BJ (cell line): ENCODE measurements around the gene DDX54. TPM values are rescaled to one million over a fixed set of nuclear protein-coding genes. Genes with fewer than 3 reads are reported as not detected.

ENCODE experiments used
- CTCF ChIA-PET: fragments of 350-600 bp; formaldehyde crosslinking; extraction: SDS; loops from one replicate; lab custom pipeline; 2021; ENCODE audit warnings: antibody characterized with exemption, inconsistent platforms; lab: Yijun Ruan, JAX
- POLR2A ChIA-PET: fragments of 300-600 bp; sonication (Branson Sonifier 250); formaldehyde crosslinking; extraction: SDS; loops from one replicate; lab custom pipeline; 2021; ENCODE audit warnings: antibody characterized with exemption; lab: Charles Lee
- DNase-seq: peaks from one replicate; pipeline ENCODE4 v3.0.0-alpha.2; 2011; ENCODE audit warnings: low read depth
- H3K27me3 ChIP-seq: 2 replicates; pipeline ENCODE4 v1.6.0; 2011; ENCODE audit warnings: low read length; ENCODE audit not compliant: control insufficient read depth, insufficient read depth
- H3K36me3 ChIP-seq: 2 replicates; pipeline ENCODE4 v1.5.1; 2011; ENCODE audit warnings: low read length; ENCODE audit not compliant: control insufficient read depth, insufficient read depth
- H3K4me3 ChIP-seq: 2 replicates; pipeline ENCODE4 v1.5.1; 2011; ENCODE audit warnings: low read depth, mild to moderate bottlenecking, control low read depth, low read length
- CTCF ChIP-seq: IDR thresholded peaks from 2 replicates; pipeline ENCODE4 v1.5.1; 2011; ENCODE audit warnings: low read depth, mild to moderate bottlenecking, control low read depth, inconsistent platforms, low read length, moderate library complexity; ENCODE audit not compliant: insufficient read depth
- polyA plus RNA-seq: library from polyadenylated mRNA; depleted of rRNA; stranded (reverse); fragments of >200 nt; gene quantifications from 2 replicates; pipeline ENCODE4 v1.2.3, GENCODE V29; 2011

Gene DDX54
- polyA plus RNA-seq, 1 experiment: 54.7 TPM

GRCh38 chr12:113200021-113200797 is 14.9 kb upstream of the DDX54 start:
- Histone ChIP-seq H3K27me3 (no peaks in the 10 kb centered on the region), H3K4me3 (no peak overlapping the region), H3K36me3 (no peaks in the 10 kb centered on the region)
- ChIA-PET CTCF (interaction anchor here (0.6 to 2.1 kb wide), 2 partner anchors 22 to 55 kb away, joined by 5 to 6 read pairs; partner anchors contain the start of gene TPCN1), POLR2A (no interaction called here)
- no peak for DNase-seq
- TF ChIP-seq CTCF: no peak

GRCh38 chr12:113198296-113198695 is 13.0 kb upstream of the DDX54 start:
- no peaks in the 10 kb centered on the region for H3K36me3 ChIP-seq
- no peak for TF ChIP-seq CTCF
- H3K4me3 ChIP-seq: no peak overlapping the region
- H3K27me3 ChIP-seq: no peaks in the 10 kb centered on the region
- ChIA-PET POLR2A (no interaction called here), CTCF (interaction anchor here (1.0 kb wide), 1 partner anchor 227 kb away, joined by 3 read pairs; no protein-coding TSS in a partner anchor)
- no peak for DNase-seq

- Histone ChIP-seq H3K36me3 (no peaks in the 10 kb centered on the region), H3K27me3 (no peaks in the 10 kb centered on the region), H3K4me3 (no peak overlapping the region)
- POLR2A ChIA-PET: no interaction called here
- no peak for TF ChIP-seq CTCF
- CTCF ChIA-PET: interaction anchor here (0.5 to 1.0 kb wide), 2 partner anchors 35 to 228 kb away, joined by 3 read pairs; no protein-coding TSS in a partner anchor
- DNase-seq: no peak
Observed at GRCh38 chr12:113197518-113198077, 12.3 kb upstream of the DDX54 start.

- peak; percentile 84 for TF ChIP-seq CTCF
- H3K36me3 ChIP-seq: no peaks in the 10 kb centered on the region; the same call in 1 of the 2 replicates
- H3K27me3 ChIP-seq: no peaks in the 10 kb centered on the region
- ChIA-PET POLR2A (no interaction called here), CTCF (interaction anchor here (0.5 to 0.9 kb wide), 3 partner anchors 35 to 228 kb away, joined by 3 to 4 read pairs (median 3); no protein-coding TSS in a partner anchor)
- H3K4me3 ChIP-seq: no peak overlapping the region
- no peak for DNase-seq
Observed at GRCh38 chr12:113196990-113197389, 11.7 kb upstream of the DDX54 start.

GRCh38 chr12:113196582-113196981 is 11.3 kb upstream of the DDX54 start:
- DNase-seq: no peak
- ChIA-PET POLR2A (no interaction called here), CTCF (interaction anchor here (0.7 to 3.0 kb wide), 3 partner anchors 8 to 229 kb away, joined by 3 to 14 read pairs (median 4); no protein-coding TSS in a partner anchor)
- H3K27me3 ChIP-seq: no peaks in the 10 kb centered on the region
- TF ChIP-seq CTCF: no peak
- no peak overlapping the region for H3K4me3 ChIP-seq
- peaks cover 3% of the 10 kb centered on the region for H3K36me3 ChIP-seq
